ENCODE results near the gene HAPSTR1.

GRCh38 chr16:9124908-9125584 lies 33.6 kb downstream of the HAPSTR1 start:
- TF ChIP-seq SP1 (IDR thresholded peaks at IDR 0.05) (no peak), NFRKB (IDR thresholded peaks at IDR 0.05) (no peak), FOXA1 (IDR thresholded peaks at IDR 0.05) (no peak), FOXM1 (IDR thresholded peaks at IDR 0.05; ENCODE audit: borderline replicate concordance) (no peak), ARNT (IDR thresholded peaks at IDR 0.05) (no peak), ELF4 (IDR thresholded peaks at IDR 0.05) (no peak), BHLHE40 (IDR thresholded peaks at IDR 0.05; ENCODE audit: borderline replicate concordance) (no peak), TARDBP (IDR thresholded peaks at IDR 0.05) (no peak), L3MBTL2 (conservative IDR thresholded peaks at IDR 0.05) (no peak), SUZ12 (IDR thresholded peaks at IDR 0.05) (no peak), LEF1 (IDR thresholded peaks at IDR 0.05; ENCODE audit: borderline replicate concordance) (no peak)
